GM10248 (cell line): ENCODE results near the gene LAMA4.
"Not testable (repeated sequence)": the region's sequence is repeated elsewhere in the genome, so short reads cannot be mapped to it uniquely, and the experiment has no call there.

Experiments used
- CTCF ChIA-PET: fragments of 300-600 bp; sonication (Branson Sonifier 250); formaldehyde crosslinking; extraction: SDS; loops from one replicate; lab custom pipeline; 2021; ENCODE audit warnings: antibody characterized with exemption; lab: Yijun Ruan, JAX
- POLR2A ChIA-PET: fragments of 350-650 bp; sonication (Branson Sonifier 250); formaldehyde crosslinking; extraction: SDS; loops from one replicate; lab custom pipeline; 2020; ENCODE audit warnings: antibody characterized with exemption; lab: Yijun Ruan, JAX
- DNase-seq: peaks from one replicate; pipeline ENCODE4 v3.0.0; 2012; ENCODE audit errors: extremely low spot score
- TF ChIP-seq, protein P1 (sequence below): IDR thresholded peaks from 2 replicates; pipeline ENCODE4 v1.5.1; 2012; ENCODE audit warnings: mild to moderate bottlenecking, low read depth; ENCODE audit errors: extremely low read depth, missing control alignments, control extremely low read depth

The LAMA4 gene

DNA sequence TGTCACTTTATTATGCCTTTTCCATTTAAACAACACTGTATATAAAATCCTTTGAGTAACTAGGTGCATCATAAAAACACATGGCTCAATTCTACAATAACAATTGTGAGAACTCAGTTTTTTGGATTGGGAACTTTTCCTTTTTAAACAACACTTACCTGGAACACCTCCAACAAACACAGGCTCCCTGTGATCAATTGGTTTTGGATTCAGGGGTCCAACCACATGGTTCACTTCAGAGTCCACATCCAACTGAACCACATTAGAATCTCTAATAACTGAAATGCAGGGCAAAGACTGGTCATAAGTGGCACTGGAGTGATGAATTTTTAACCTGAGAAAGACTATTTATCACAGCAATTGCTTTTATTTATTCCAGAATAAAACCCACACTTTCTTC lies 140.4 kb downstream of the LAMA4 start:
- TF ChIP-seq, protein P1, sequence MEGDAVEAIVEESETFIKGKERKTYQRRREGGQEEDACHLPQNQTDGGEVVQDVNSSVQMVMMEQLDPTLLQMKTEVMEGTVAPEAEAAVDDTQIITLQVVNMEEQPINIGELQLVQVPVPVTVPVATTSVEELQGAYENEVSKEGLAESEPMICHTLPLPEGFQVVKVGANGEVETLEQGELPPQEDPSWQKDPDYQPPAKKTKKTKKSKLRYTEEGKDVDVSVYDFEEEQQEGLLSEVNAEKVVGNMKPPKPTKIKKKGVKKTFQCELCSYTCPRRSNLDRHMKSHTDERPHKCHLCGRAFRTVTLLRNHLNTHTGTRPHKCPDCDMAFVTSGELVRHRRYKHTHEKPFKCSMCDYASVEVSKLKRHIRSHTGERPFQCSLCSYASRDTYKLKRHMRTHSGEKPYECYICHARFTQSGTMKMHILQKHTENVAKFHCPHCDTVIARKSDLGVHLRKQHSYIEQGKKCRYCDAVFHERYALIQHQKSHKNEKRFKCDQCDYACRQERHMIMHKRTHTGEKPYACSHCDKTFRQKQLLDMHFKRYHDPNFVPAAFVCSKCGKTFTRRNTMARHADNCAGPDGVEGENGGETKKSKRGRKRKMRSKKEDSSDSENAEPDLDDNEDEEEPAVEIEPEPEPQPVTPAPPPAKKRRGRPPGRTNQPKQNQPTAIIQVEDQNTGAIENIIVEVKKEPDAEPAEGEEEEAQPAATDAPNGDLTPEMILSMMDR: no peak
- DNase-seq: no peak
- ChIA-PET CTCF (no interaction called here), POLR2A (no interaction called here)

GRCh38 chr6:112113431-112113830 lies 140.9 kb downstream of the LAMA4 start:
- POLR2A ChIA-PET: no interaction called here
- DNase-seq: no peak
- TF ChIP-seq, protein P1: no peak
- CTCF ChIA-PET: no interaction called here

- CTCF ChIA-PET: interaction anchor here (1.3 to 1.8 kb wide), 3 partner anchors 8 to 54 kb away, joined by 3 to 5 read pairs (median 4); no protein-coding TSS in a partner anchor
- POLR2A ChIA-PET: no interaction called here
- TF ChIP-seq, protein P1: no peak
- no peak for DNase-seq
Measured at GRCh38 chr6:112109262-112109661, 145.1 kb downstream of the LAMA4 start.

GRCh38 chr6:112106562-112106961 lies 147.8 kb downstream of the LAMA4 start:
- ChIA-PET CTCF (interaction anchor here (1.4 kb wide), 1 partner anchor 18 kb away, joined by 4 read pairs; no protein-coding TSS in a partner anchor), POLR2A (no interaction called here)

DNA sequence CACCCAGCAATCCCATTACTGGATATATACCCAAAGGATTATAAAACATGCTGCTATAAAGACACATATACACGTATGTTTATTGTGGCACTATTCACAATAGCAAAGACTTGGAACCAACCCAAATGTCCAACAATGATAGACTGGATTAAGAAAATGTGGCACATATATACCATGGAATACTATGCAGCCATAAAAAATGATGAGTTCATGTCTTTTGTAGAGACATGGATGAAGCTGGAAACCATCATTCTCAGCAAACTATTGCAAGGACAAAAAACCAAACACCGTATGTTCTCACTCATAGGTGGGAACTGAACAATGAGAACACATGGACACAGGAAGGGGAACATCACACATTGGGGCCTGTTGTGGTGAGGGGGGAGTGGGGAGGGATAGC lies 148.3 kb downstream of the LAMA4 start:
- CTCF ChIA-PET: interaction anchor here (1.4 kb wide), 1 partner anchor 18 kb away, joined by 4 read pairs; no protein-coding TSS in a partner anchor
- POLR2A ChIA-PET, DNase-seq: not testable (repeated sequence)

More at GRCh38 chr6:112106562-112106961, 147.8 kb downstream of the LAMA4 start:
- TF ChIP-seq, protein P1: no peak
- DNase-seq: no peak

DNA sequence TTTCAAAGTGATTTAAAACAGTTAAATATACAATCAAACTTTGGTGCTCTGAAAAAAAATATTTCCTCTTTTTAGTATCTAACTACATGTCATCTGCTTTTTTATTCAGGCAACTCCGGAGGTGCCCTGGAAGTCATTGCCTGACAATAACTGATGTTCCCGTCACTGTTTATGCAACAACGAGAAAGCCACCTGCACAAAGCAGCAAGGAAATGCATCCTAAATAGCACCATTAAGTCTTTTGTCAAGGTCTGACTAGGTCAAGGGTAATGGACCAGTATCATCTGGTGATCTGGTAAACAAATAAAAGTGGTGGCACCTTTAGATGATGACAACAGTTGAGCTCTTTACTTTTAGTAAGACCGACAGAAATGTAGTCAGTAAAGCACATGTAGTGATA lies 153.8 kb downstream of the LAMA4 start:
- POLR2A ChIA-PET: no interaction called here

GRCh38 chr6:112096901-112097300 lies 157.5 kb downstream of the LAMA4 start:
- ChIA-PET CTCF (interaction anchor here (0.7 to 2.0 kb wide), 4 partner anchors 9 to 67 kb away, joined by 3 to 6 read pairs (median 4); partner anchors contain the start of genes FAM229B and TUBE1), POLR2A (no interaction called here)
- TF ChIP-seq, protein P1: no peak
- DNase-seq: no peak

More for the DNA sequence above, 153.8 kb downstream of the LAMA4 start:
- TF ChIP-seq, protein P1: no peak
- CTCF ChIA-PET: interaction anchor here (1.5 to 2.1 kb wide), 3 partner anchors 9 to 17 kb away, joined by 3 to 6 read pairs (median 5); partner anchors contain the start of genes FAM229B and TUBE1
- no peak for DNase-seq
